Kidney (tissue), 14 donors: Measurements from ENCODE around the gene SEC31A. TPM values are rescaled to one million over a fixed set of nuclear protein-coding genes. Genes with fewer than 3 reads are reported as not detected.
"Not testable (repeated sequence)": the region's sequence is repeated elsewhere in the genome, so short reads cannot be mapped to it uniquely, and the experiment has no call there.

Experiments
- DNase-seq, 5 donors: peaks; one replicate each; pipeline ENCODE4 v3.0.0-alpha.2; 2013 to 2020
- FAIRE-seq: peaks from 2 replicates; lab custom pipeline; 2012; peaks lifted over from hg19 to GRCh38; lab: Jason Lieb, UNC
- H3K27ac ChIP-seq, 2 donors: one replicate each; pipeline ENCODE4 v1.7.0; 2013; ENCODE audit warnings: low read depth in 2 of 2, low read length in 2 of 2, inconsistent platforms in 1 of 2
- H3K27me3 ChIP-seq: one replicate; pipeline ENCODE4 v1.7.1; 2013; ENCODE audit warnings: low read length, inconsistent platforms; ENCODE audit not compliant: control insufficient read depth, insufficient read depth
- H3K36me3 ChIP-seq, 3 donors: one replicate each; pipeline versions ENCODE4 v1.7.0 to v1.7.1; 2013; ENCODE audit warnings: low read length in 3 of 3, control low read depth in 1 of 3, inconsistent platforms in 1 of 3; ENCODE audit not compliant: insufficient read depth in 3 of 3, control insufficient read depth in 2 of 3
- H3K4me1 ChIP-seq, 3 donors: one replicate each; pipeline versions ENCODE4 v1.7.0 to v1.7.1; 2013; ENCODE audit warnings: low read length in 3 of 3, inconsistent platforms in 1 of 3, low read depth in 1 of 3; ENCODE audit not compliant: control insufficient read depth in 2 of 3, insufficient read depth in 2 of 3
- H3K4me3 ChIP-seq, 3 donors: one replicate each; pipeline versions ENCODE4 v1.7.0 to v1.8.1; 2013; ENCODE audit warnings: low read length in 3 of 3, control low read depth in 1 of 3, inconsistent platforms in 1 of 3
- H3K9ac ChIP-seq, 3 donors: one replicate each; pipeline versions ENCODE4 v1.7.0 to v1.7.1; 2013; ENCODE audit warnings: low read length in 3 of 3, control low read depth in 1 of 3, inconsistent platforms in 1 of 3
- H3K9me3 ChIP-seq, 3 donors: one replicate each; pipeline versions ENCODE4 v1.7.0 to v1.7.1; 2013; ENCODE audit warnings: low read length in 3 of 3, control low read depth in 1 of 3, inconsistent platforms in 1 of 3; ENCODE audit not compliant: control insufficient read depth in 2 of 3, insufficient read depth in 1 of 3
- intact Hi-C: fragments of 100-400 bp; cut with DNase I; formaldehyde crosslinking; loops from one replicate; pipeline ENCODE4 v1.11.1; 2022
- polyA plus RNA-seq: library from polyadenylated mRNA; stranded (reverse); fragments of 350-450 nt; fragmentation: Illumina TruSeq; extraction: RNeasy Lipid Tissue Mini Kit (QIAGEN cat#74804); gene quantifications from one replicate; pipeline ENCODE4 v1.2.3, GENCODE V29; 2014; ENCODE audit warnings: low read depth, low replicate concordance; ENCODE audit not compliant: insufficient read depth
- total RNA-seq: library from RNA; stranded (reverse); fragmentation: NEBNext Ultra II Directional; extraction: Animal tissue kit (Norgen Biotek cat#: 25700); gene quantifications from one replicate; pipeline ENCODE4 v1.2.1, GENCODE V29; 2021
- TF ChIP-seq, protein P1 (sequence below): IDR thresholded peaks from 3 replicates; pipeline ENCODE4 v1.5.1; 2012; ENCODE audit warnings: mild to moderate bottlenecking, moderate library complexity, borderline replicate concordance; ENCODE audit not compliant: insufficient read depth; ENCODE audit errors: extremely low read depth
- donor health status: control.
- donor health status: control.
- donor health status: control.
- donor health status: control.
- donor health status: control.
- donor health status: DM: yes; HTN: yes; CAD: no.
- donor health status: Normal renal cell carcinoma (clear cell type).

Gene SEC31A
- total and polyA plus RNA-seq, 2 donors from 2014 or later, result 104 to 204 TPM

DNA sequence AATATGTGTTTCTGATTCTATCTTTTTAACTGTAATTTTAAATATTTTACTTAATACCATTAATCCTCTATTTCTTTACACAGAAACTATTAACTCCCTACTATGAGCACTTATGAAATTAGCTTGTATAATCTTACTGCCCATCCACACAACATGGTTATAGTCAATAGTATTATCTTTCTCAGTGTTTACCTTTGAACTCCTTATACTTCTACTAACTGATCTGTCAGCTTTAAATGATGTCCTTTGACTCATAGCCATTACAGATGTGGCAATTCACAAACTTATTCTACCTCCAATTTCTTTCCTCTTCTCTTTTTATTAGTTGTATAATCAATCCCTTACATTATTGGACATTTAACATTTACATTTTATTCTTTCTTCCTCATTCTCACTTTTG, 5.5 kb downstream of the SEC31A start:
- Histone ChIP-seq H3K9me3 (no peaks in the 10 kb centered on the region), H3K27ac (no peak overlapping the region), H3K9ac (no peak overlapping the region), H3K4me1 (peaks cover 0 to 18% (median 2%) of the 10 kb centered on the region in 3 donors), H3K36me3 (peaks cover 0 to 2% (median 0%) of the 10 kb centered on the region in 3 donors), H3K27me3 (no peaks in the 10 kb centered on the region), H3K4me3 (peak overlapping the region in 2 of 3 donors; percentile 1 to 6)
- FAIRE-seq (no peak), DNase-seq (no peak)
- TF ChIP-seq, protein P1, sequence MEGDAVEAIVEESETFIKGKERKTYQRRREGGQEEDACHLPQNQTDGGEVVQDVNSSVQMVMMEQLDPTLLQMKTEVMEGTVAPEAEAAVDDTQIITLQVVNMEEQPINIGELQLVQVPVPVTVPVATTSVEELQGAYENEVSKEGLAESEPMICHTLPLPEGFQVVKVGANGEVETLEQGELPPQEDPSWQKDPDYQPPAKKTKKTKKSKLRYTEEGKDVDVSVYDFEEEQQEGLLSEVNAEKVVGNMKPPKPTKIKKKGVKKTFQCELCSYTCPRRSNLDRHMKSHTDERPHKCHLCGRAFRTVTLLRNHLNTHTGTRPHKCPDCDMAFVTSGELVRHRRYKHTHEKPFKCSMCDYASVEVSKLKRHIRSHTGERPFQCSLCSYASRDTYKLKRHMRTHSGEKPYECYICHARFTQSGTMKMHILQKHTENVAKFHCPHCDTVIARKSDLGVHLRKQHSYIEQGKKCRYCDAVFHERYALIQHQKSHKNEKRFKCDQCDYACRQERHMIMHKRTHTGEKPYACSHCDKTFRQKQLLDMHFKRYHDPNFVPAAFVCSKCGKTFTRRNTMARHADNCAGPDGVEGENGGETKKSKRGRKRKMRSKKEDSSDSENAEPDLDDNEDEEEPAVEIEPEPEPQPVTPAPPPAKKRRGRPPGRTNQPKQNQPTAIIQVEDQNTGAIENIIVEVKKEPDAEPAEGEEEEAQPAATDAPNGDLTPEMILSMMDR, result no peak
- intact Hi-C loops, result no loop called here

GRCh38 chr4:82868572-82868971, 22.4 kb downstream of the SEC31A start:
- TF ChIP-seq, protein P1, result no peak
- Histone ChIP-seq H3K27ac (no peak overlapping the region), H3K4me3 (no peak overlapping the region), H3K9ac (no peak overlapping the region), H3K9me3 (no peaks in the 10 kb centered on the region), H3K36me3 (peaks cover 19 to 54% (median 23%) of the 10 kb centered on the region in 3 donors), H3K27me3 (no peaks in the 10 kb centered on the region), H3K4me1 (no peaks in the 10 kb centered on the region)
- FAIRE-seq (no peak), DNase-seq (no peak)
- intact Hi-C loops, result no loop called here

GRCh38 chr4:82866706-82867385, 24.1 kb downstream of the SEC31A start:
- Histone ChIP-seq H3K27ac (no peak overlapping the region), H3K4me1 (no peaks in the 10 kb centered on the region), H3K4me3 (no peak overlapping the region), H3K27me3 (no peaks in the 10 kb centered on the region), H3K9me3 (no peaks in the 10 kb centered on the region), H3K9ac (no peak overlapping the region), H3K36me3 (peaks cover 21 to 61% (median 22%) of the 10 kb centered on the region in 3 donors)
- no peak for DNase-seq
- intact Hi-C loops, result no loop called here
- TF ChIP-seq, protein P1, result no peak
- FAIRE-seq, result no peak

GRCh38 chr4:82866033-82866432, 24.9 kb downstream of the SEC31A start:
- H3K9ac ChIP-seq, FAIRE-seq: not testable (repeated sequence)
- peaks cover 16 to 53% (median 18%) of the 10 kb centered on the region in 3 donors for H3K36me3 ChIP-seq

More at GRCh38 chr4:82866033-82866432, 24.9 kb downstream of the SEC31A start:
- H3K4me1 ChIP-seq, H3K9me3 ChIP-seq, DNase-seq, intact Hi-C loops, H3K27ac ChIP-seq, H3K4me3 ChIP-seq, H3K27me3 ChIP-seq: not testable (repeated sequence)
